RWPE2 (cell line): Measurements from ENCODE around the gene CHN2.

Source experiments
- ATAC-seq: fragments of 200-7000 bp; cut with Tn5 transposase; 3 replicates; pipeline ENCODE4 v1.9.1; 2021; ENCODE audit warnings: low read depth
- DNase-seq: peaks from one replicate; pipeline ENCODE4 v3.0.0-alpha.2; 2020; ENCODE audit warnings: low spot score
- H3K27ac ChIP-seq: fragments of 450-650 bp; 2 replicates; pipeline ENCODE4 v1.5.1; 2017; ENCODE audit warnings: mild to moderate bottlenecking; ENCODE audit not compliant: poor library complexity, severe bottlenecking
- H3K27me3 ChIP-seq: fragments of 250-450 bp; sonication (Bioruptor Pico); 2 replicates; pipeline ENCODE4 v1.5.1; 2021; ENCODE audit warnings: mild to moderate bottlenecking, moderate library complexity; ENCODE audit not compliant: insufficient read depth, poor library complexity, severe bottlenecking
- H3K36me3 ChIP-seq: fragments of 250-450 bp; sonication (Bioruptor Pico); 2 replicates; pipeline ENCODE4 v1.5.1; 2020; ENCODE audit warnings: low read depth, mild to moderate bottlenecking, moderate library complexity
- H3K4me1 ChIP-seq: fragments of 250-450 bp; sonication (Bioruptor Pico); 2 replicates; pipeline ENCODE4 v1.5.1; 2021; ENCODE audit warnings: mild to moderate bottlenecking, moderate library complexity; ENCODE audit not compliant: insufficient read depth, poor library complexity, severe bottlenecking
- H3K4me3 ChIP-seq: fragments of 250-450 bp; sonication (Bioruptor Pico); 2 replicates; pipeline ENCODE4 v1.5.1; 2021; ENCODE audit warnings: mild to moderate bottlenecking, moderate library complexity; ENCODE audit not compliant: severe bottlenecking
- H3K9me3 ChIP-seq: fragments of 250-450 bp; sonication (Bioruptor Pico); 2 replicates; pipeline ENCODE4 v1.5.1; 2021; ENCODE audit warnings: mild to moderate bottlenecking, moderate library complexity; ENCODE audit not compliant: severe bottlenecking
- CTCF ChIP-seq: fragments of 450-650 bp; IDR thresholded peaks from one replicate; pipeline ENCODE4 v1.5.1; 2017; ENCODE audit warnings: mild to moderate bottlenecking, moderate library complexity; ENCODE audit not compliant: poor library complexity, severe bottlenecking

The CHN2 gene

GRCh38 chr7:29344334-29344978 is 149.9 kb downstream of the CHN2 start:
- no peaks in the 10 kb centered on the region for H3K27me3 ChIP-seq
- no peak overlapping the region for H3K27ac ChIP-seq
- peaks cover 43% of the 10 kb centered on the region for H3K4me1 ChIP-seq
- no peak for DNase-seq
- no peak overlapping the region for H3K4me3 ChIP-seq
- no peak for TF ChIP-seq CTCF
- H3K9me3 ChIP-seq, result no peaks in the 10 kb centered on the region
- no peaks in the 10 kb centered on the region for H3K36me3 ChIP-seq
- ATAC-seq, result no peak

- DNase-seq (no peak), ATAC-seq (no peak)
- H3K27ac ChIP-seq, result no peak overlapping the region
- H3K36me3 ChIP-seq, result no peaks in the 10 kb centered on the region
- peak; percentile 64 for TF ChIP-seq CTCF
- peaks cover 54% of the 10 kb centered on the region for H3K4me1 ChIP-seq
- H3K4me3 ChIP-seq, result no peak overlapping the region
- H3K27me3 ChIP-seq, result no peaks in the 10 kb centered on the region
- no peaks in the 10 kb centered on the region for H3K9me3 ChIP-seq
Measured at GRCh38 chr7:29345590-29345989, 151.0 kb downstream of the CHN2 start.

GRCh38 chr7:29346231-29346978 is 151.8 kb downstream of the CHN2 start:
- peaks cover 48% of the 10 kb centered on the region for H3K4me1 ChIP-seq

GRCh38 chr7:29349362-29349761 is 154.8 kb downstream of the CHN2 start:
- Histone ChIP-seq H3K27ac (peak overlapping the region; percentile 18), H3K4me3 (no peak overlapping the region), H3K36me3 (no peaks in the 10 kb centered on the region), H3K9me3 (no peaks in the 10 kb centered on the region), H3K27me3 (no peaks in the 10 kb centered on the region), H3K4me1 (peaks cover 27% of the 10 kb centered on the region)
- TF ChIP-seq CTCF, result no peak
- ATAC-seq (peak; percentile 90), DNase-seq (no peak)

More at GRCh38 chr7:29346231-29346978, 151.8 kb downstream of the CHN2 start:
- Histone ChIP-seq H3K27ac (no peak overlapping the region), H3K27me3 (no peaks in the 10 kb centered on the region), H3K36me3 (no peaks in the 10 kb centered on the region), H3K4me3 (no peak overlapping the region), H3K9me3 (no peaks in the 10 kb centered on the region)
- DNase-seq (no peak), ATAC-seq (no peak)
- no peak for TF ChIP-seq CTCF

- H3K36me3 ChIP-seq, result no peaks in the 10 kb centered on the region
- DNase-seq (no peak), ATAC-seq (no peak)
- no peaks in the 10 kb centered on the region for H3K9me3 ChIP-seq
- peaks cover 25% of the 10 kb centered on the region for H3K4me1 ChIP-seq
- H3K27ac ChIP-seq, result peak overlapping the region; percentile 18
- no peak for TF ChIP-seq CTCF
- H3K4me3 ChIP-seq, result no peak overlapping the region
- no peaks in the 10 kb centered on the region for H3K27me3 ChIP-seq
Measured at GRCh38 chr7:29350351-29350750, 155.8 kb downstream of the CHN2 start.
